HG02571 (cell line): ENCODE results near the gene NPLOC4.

Source experiments
- ATAC-seq: cut with Tn5 transposase; IDR thresholded peaks from one replicate; pipeline ENCODE4 v1.9.1; 2021; ENCODE audit warnings: mild to moderate bottlenecking, moderate library complexity; ENCODE audit not compliant: unreplicated experiment

Gene NPLOC4

DNA sequence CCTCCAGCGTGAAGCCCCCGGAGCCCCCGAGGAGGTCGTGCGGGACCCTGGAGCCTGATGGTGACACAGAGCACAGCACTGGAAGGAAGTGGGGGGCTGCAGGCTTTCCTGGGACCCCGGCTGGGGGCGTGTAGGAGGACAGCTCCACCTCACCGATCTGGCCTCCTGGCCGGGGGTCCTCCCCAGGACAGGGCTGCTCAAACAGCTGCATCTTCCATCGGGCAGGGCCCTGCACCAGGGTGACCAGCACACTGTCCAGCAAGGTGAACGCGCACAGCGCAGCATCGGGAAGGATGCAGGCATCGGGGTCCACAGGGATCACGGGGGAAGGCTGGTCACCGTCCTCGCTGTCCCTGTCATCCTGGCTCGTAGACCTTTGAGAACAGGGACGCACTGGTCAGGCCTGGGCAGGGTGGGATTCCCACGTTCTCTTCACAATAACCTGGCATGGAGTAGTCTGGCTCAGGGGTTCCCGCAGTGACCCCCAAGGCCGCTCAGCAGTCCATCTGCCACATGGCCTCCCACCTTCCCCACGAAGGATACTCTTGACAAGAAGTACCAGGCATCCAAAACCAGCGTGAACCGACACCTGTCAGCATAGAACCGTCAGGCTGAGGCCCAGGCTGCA lies 86.0 kb downstream of the NPLOC4 start:
- no peak for ATAC-seq

DNA sequence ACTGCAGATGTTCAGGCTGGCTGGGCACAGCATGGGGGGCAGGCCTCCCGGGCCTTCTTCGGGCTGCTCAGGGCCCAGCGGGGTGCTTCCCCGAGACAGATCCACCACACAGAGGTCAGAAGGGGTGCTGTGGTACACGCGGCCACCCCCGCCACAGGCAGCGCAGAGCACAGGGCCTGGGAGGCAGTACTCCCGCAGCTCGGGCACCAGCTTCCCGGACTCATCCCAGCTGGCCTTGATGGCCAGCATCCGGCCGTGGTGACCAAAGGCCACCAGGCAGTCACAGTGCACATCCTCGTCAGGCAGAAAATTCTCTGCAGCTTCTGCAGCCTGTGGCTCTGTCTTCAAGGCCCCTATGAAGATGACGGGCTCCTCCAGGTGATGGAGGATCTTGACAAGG lies 86.6 kb downstream of the NPLOC4 start:
- ATAC-seq: no peak

DNA sequence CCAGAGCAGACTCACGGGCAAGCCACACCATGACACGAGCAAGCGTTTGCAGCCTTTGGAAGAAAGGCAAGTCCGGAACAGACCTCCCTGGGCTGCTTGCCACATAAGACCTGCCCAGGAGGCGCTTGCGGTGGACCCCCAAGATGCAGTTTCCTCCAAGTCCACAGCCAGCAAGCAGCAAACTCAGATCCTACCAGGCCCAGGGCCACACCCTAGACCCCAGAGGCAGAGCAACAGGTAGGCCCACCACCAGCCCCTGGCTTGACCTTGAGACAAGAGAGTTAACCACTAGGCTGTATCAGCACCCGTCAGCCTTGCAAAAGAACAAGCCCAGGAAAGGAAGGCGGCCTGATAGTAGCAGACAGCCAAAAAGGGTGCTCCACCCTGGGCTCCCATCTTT lies 87.1 kb downstream of the NPLOC4 start:
- no peak for ATAC-seq

DNA sequence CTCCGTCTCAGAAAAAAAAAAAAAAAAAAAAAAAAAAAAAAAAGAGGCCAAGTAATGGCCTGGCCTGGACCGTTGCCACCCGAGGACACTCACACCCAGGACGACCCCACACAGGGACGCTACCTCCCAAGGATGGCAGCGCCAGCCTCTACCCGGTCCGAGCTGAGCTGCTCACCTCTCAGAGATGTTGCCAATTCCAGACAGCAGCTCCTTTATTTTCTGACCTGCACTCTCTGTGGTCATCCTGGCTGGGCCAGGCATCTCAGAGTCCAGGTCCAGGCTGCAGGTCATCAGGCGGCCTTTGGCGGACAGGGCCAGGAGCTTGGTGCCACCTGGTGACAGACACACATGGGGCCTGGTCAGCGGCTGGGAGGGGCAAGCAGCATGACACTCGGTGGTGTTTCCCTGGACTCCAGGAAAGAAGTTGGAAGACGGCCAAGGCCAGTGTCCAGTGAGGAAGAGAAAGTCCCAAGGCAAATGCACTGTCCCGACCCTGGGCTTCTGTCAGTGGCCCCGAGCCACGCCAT lies 87.8 kb downstream of the NPLOC4 start:
- ATAC-seq: no peak

DNA sequence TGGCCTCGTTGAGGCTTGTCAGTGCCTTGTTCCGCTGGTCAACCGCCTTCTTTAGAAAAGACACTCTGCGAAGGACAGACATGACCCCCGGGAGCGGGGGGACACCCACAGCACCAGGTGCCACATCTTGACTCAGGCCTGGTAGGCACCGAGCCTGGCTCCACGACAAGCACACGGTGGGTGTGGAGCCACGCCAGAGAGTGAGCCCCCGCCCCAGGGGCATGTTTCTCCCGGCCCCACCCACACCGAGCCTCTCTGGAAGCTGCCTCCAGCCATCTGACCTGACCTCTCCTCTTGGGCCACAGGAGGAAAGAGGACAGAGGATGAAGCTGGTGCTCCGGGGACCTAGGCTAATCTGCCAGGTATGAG lies 89.3 kb downstream of the NPLOC4 start:
- no peak for ATAC-seq

DNA sequence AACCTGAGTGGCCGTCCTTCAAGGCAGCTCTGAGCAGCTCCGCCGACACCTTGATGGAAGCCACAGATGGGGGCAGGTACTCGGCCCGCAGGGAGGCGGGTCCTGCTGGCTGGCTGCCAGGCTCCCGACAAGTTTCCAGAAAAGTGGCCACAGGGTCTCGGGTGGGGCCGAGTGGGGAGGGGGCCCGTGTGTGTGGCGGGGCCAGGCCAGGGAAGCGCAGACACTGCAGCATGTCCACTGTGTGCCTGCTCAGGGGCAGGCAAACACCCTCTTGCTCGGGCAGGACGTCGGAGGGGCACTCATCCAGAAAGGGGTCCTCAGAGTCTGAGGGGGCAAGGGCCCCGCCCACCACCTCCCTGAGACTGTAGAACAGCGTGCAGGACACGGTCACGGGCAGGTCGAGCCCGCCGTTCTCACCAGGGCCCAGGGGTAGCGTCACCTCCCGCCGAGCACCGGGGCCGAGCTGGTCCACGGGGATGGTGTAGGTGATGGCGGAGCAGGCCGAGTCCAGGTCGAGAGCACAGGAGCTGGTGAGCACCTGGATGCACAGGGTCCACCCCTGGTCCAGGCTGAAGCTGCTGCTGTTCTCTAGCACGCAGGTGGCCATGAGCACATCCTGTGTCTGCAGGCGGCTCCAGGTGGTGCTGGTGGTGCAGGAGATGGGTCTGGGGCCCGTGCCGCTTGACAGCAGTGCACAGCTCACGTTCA lies 89.9 kb downstream of the NPLOC4 start:
- ATAC-seq: no peak

DNA sequence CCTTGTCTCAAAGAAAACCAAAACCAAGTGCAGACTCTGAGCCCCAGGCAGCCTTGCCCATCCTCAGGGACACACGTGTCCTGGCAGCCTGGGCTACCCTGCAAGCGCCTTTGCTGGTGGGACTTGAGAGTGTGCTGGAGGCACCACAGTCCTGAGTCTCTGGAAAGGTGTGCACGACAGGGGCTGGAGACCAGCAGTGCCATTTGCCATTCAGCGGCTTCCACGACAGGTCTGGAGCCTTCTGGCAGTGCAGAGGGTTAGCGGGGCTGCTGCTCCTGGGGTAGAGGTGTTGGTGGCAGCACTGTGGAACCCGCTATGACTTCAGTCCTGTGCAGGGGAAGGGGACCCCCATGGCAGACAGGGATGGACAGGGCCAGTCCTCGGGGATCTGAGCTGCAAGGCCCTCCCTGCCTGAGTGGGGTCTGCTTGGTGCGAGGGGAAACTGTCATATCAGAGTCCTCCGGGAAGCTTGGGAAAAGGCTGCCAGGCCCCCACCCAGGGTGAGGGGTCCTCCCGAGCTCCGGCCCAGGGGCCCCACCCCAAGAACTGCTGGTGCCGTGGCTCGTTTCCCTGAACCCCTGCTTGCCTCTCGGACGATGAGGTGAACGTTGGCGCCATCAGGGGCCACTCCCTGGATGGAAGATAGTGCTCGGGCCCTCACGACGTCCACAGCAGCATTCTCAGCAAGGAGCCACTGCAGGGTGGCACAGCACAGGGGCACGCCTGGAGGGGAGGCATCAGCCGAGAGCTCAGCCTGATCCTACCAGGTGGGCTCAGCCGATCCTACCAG lies 91.6 kb downstream of the NPLOC4 start:
- no peak for ATAC-seq

DNA sequence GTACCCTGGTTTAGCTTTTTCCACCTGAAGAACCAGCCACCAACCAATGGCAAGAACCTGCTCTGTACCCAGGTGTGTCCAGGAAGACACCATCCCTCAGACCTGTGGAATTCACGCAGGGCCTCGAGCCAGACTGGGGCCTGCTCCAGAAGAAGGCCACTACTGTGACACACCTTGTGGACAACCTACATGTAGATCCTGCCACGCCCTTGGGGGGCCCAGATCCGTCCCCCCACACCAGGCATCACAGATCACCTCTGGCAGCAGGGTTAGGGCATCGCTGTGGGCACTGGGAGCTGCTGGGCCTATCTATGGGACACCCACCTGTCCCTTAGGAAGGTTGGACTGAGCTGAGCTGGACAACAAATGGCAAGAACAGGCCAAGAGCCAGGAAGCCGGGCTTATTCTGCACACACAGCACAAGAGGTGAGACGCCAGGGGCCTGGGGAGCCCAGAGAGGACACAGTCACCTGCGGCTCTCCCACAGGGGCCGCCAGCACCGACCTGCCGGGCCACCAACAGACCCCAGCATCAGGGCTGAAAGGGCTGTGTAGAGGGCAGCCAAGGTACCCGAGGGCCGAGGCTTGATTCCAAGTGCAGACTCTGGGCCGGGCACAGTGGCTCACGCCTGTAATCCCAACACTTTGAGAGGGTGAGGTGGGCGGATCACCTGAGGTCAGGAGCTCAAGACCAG lies 92.5 kb downstream of the NPLOC4 start:
- no peak for ATAC-seq

DNA sequence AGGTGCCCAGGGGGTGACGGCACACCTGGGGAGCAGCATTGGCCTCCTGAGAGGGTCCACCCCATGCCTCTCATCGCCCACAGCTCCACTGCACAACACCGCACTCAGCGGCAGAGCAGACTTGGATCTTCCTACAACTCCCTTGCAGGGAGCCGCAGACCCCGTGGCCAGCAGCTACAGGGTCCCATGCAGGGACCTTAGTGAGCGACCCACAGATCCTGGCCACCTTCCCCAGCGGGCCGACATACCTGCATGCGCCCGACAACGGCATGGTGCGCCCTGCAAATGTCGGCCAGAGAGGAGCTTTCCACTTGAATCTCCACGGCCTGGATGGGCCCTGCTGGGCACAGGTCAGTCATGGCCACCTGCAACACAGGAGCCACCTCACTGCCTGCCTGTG lies 93.2 kb downstream of the NPLOC4 start:
- ATAC-seq: no peak

DNA sequence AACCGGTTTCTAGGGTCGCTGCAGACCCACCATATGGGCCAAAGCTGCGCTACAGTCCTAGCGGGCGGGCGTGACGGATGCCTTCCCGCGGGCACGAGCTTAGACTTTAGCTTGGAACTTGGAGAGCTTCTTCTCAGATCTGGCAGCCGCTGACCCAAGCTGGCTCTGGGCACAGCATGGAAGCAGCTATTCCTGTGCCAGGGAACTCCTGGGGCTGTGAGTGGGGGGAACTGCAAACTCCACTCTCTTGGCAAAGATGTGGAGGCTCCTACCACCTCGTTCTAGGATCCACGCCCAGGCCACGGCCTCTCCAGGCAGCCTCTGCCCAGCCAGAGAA lies 93.6 kb downstream of the NPLOC4 start:
- ATAC-seq: no peak

DNA sequence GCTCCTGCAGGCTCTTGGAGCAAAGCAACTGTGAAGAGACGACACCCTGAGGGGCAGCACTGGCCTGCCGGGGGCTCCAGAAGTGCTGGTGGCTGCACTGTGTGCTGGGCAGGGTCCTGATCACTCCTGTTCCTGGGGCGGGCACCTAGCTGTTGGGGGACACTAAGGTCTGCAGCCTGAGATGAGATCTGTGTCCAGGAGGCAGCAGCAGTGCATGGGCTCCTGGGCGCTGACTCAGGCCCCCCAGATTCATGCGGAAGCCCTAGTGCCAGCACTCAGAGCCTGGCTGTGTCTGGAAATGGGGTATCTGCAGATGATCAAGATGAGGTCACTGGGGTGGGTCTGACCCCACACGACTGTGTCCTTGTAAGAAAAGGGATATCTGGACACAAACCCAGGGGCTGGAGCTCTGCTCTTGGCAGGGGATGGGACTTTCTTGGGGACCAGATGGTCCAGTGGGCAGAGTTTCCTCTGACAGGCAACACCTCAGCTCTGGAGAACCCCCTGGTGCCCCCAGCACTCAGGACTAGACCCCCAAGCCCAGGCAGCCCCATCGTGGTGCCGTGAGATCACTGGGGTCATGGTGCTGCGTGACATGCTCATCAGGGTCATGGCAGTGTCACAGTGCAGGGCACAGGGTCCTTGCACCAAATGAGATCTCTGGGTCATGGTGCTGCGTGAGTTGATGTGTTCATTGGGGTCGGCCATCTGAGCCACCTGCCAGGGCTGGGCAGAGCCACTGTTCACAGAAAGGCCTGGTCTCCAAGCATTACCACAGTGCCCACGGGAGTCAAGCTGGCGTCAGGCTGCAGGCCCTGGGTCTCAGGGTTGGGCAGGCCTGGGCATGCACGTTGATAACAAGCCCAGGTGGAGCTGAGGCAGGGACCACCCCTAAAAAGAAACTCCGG lies 94.2 kb downstream of the NPLOC4 start:
- ATAC-seq: no peak

DNA sequence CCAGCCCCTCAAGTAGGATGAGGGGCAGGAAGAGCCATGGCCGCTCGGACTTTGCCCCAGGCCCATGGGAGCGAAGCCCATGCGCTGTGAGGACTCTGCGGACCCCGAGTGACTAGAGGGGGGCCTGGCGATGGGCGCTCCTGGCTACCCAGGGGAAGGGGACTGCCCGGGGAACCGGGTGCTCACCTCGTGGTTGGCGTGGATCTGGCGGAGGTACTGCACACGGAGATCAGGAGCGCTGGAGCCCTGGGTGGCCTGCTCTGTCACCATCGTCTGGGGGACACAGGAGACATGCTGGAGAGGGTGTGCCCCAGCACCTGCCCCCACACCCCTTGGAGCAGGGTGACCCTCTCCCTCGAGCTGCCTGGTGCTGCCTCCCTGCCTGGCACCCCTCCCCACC lies 95.8 kb downstream of the NPLOC4 start:
- no peak for ATAC-seq

DNA sequence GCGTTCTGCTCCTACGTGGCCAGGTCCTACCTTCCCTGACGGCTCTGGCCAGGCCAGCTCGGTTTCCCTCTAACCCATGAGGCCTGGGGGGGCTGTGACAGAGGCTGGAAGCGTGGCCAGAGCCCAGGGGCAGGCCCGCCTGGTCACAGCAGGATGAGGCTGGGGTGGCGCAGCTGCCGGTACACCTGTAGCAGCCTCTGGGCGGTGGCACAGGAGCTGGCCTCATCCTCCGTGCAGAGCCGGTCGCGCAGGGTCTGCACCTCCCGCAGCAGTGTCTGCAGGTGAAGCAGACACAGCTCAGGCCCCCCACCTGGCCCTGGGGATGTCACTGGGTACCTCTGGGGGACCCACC lies 96.3 kb downstream of the NPLOC4 start:
- no peak for ATAC-seq

DNA sequence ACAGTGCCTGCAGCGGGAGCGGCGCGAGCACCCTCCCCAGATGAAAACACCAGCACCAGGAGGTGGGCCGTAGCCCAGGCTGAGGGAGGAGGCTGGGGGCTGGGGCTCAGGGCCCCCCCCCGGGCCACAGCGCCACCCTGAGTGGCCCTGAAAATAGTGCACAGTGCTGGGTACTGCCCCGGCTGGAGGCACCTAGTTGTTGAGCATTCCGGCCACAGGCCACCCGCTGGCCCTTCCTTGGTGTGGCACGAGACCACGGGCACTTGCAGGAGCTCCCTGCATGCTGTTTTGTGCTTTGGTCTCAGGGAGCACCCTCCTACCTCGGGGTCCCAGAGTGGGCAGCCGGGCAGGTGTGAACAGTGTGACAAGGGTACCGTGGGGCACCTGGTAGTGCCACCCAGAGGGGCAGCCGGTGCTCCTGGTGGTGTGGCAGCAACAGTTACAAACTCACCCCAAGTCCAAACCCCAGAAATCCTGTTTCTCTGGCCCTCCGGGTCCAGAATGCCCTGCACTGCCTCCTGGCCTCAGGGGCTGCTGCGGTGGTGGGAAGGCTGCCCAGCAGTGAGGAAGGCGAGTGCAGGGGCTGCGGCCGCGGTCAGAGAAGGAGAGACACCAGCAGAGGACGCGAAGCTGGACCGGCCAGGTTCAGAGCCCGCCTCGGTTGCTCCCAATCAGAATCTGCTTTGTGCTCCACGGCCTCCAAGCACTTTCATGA lies 96.8 kb downstream of the NPLOC4 start:
- ATAC-seq: no peak

DNA sequence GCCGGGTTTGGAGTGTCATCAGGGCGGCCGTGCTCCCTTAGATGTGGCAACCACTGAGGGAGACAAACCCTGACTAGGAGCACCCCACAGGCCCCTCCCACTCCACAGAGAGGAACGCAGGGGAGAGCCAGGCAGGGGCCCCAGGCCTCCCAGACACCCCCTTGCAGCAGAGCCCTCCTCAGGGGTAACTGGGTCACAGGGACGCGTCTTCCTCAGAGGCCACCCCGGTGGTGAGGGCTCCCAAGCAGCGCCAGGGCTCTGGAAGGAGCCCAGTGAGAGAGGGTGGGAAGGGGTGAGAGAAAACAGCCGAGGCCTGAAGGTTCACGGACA lies 97.4 kb downstream of the NPLOC4 start:
- no peak for ATAC-seq

DNA sequence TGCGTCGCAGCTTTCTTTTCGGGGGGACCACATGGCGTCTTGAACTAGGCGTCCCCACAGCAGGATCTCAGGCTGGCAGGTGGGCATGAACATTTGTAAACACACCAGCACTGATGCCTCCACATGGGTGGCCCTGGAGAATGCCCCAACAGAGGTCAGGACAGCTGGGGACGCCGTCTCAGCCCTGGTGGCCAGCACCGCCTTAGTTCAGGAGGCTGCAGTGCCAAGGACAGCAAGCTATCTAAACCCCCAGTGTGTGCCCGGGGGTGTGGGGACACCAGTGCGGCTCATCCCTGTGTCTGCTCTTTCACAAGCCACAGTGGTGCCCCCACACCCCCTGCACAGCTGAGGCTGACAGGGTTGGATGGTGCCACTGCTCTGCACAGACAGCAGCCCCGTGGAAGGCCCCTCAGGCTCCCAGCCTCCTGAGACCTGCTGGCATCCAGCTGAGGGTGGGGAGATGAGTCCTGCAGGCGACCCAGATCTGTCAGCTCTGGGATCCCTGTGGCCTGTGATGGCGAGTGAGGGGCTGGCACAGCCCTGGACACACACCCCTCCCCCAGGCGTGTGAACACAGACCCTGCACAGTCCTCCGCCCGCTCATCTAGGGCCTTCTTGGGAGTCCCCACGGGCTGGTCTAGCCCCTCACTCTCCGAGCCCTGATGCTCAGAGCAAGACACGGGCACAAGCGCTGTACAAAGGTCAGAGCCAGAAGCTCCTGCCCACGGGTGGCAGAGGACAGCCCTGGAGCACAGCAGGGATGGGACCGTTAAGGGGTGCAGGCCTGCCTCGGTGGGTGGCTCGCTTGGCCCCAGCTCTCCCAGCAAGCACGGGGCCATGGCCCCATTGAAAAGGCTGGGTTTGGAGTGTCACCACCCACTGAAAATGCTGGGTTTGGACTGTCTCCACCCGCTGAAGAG lies 98.0 kb downstream of the NPLOC4 start:
- no peak for ATAC-seq

DNA sequence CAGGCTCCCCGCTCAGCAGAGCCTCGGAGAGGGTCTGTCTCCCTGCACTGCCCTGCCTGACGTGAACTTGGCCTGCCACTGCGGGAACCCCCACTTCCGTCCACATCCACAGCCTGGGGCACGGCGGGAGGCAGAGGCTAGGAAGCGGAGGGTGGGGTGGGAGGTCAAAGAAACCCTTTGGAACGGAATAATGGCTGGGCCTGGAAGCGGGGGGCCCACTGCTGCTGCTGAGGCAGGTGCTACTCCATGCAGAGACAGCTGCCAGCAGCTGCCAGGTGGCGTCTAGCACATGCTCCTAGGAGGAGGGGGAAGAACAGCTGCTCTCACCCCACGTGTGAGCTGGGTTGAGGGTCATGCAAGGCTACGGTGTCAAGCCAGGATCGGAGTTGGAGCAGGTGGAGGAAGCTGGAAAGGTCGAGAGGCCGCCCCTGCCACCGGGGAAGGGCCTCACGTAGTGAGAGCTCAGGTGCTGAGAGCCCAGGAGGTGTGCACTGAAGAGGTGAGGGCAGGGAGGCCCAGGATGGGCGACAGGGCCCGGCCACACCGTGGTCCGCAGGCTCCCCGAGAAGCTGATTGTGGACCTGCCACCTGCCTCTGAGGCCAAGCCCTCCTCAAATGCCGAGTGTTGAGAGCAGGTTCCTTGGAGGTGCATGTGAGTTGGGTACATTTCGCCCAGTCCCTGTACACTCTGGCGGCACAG lies 98.9 kb downstream of the NPLOC4 start:
- ATAC-seq: no peak

DNA sequence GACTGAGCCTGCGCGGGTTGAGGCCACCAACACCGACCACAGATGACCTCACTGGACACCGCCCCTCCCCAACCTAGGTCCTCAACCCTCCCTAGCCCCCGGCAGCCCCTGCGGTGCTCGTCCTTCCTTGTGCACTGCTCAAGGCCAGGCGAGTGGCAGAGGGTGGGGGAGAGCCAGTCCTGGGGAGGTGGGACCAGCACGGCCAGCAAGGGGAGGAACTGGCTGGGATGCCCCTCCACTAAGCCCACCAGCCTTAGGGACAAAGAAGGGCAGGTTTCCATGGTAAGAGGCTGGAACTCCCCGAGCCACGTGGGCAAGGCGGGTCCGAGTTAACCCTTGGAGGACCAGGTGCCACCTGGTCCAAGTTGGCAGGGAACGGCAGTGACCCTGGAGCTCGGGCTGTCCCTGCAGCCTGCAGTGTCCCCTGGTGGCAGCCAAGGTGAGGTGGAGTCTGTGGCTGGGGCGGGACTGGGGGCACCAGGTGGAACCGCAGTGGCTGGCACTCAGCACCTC lies 99.5 kb downstream of the NPLOC4 start:
- ATAC-seq: no peak
